Activated naive CD4-positive, alpha-beta T cell treated with anti-CD3 and anti-CD28 coated beads, Interleukin-2, amount 50 U/mL, for 24 hours (primary cell): ENCODE data around the gene DTHD1.

Experiments used
- H3K27ac Mint-ChIP-seq: one replicate; pipeline ENCODE4 v1.8.0; 2021; ENCODE audit warnings: mild to moderate bottlenecking, mixed read lengths
- H3K27me3 Mint-ChIP-seq: one replicate; pipeline ENCODE4 v1.8.0; 2021; ENCODE audit warnings: mixed read lengths
- H3K36me3 Mint-ChIP-seq: one replicate; pipeline ENCODE4 v1.8.0; 2021; ENCODE audit warnings: mixed read lengths
- H3K4me1 Mint-ChIP-seq: one replicate; pipeline ENCODE4 v1.8.0; 2021; ENCODE audit warnings: mixed read lengths
- H3K4me3 Mint-ChIP-seq: one replicate; pipeline ENCODE4 v1.8.0; 2021; ENCODE audit warnings: mild to moderate bottlenecking, mixed read lengths
- H3K9me3 Mint-ChIP-seq: one replicate; pipeline ENCODE4 v1.8.0; 2021; ENCODE audit warnings: mixed read lengths

DTHD1 gene

GRCh38 chr4:36256398-36256891 lies 25.0 kb upstream of the DTHD1 start:
- Mint-ChIP-seq H3K9me3 (no peaks in the 10 kb centered on the region), H3K27me3 (no peaks in the 10 kb centered on the region), H3K4me1 (peaks cover 50% of the 10 kb centered on the region), H3K36me3 (no peaks in the 10 kb centered on the region), H3K27ac (peak overlapping the region; percentile 66), H3K4me3 (peak overlapping the region; percentile 67)

GRCh38 chr4:36260731-36261130 lies 20.7 kb upstream of the DTHD1 start:
- no peak overlapping the region for H3K4me3 Mint-ChIP-seq
- H3K27me3 Mint-ChIP-seq: no peaks in the 10 kb centered on the region
- H3K36me3 Mint-ChIP-seq: no peaks in the 10 kb centered on the region
- H3K9me3 Mint-ChIP-seq: no peaks in the 10 kb centered on the region
- H3K4me1 Mint-ChIP-seq: peaks cover 15% of the 10 kb centered on the region
- H3K27ac Mint-ChIP-seq: no peak overlapping the region

- H3K27ac Mint-ChIP-seq: no peak overlapping the region
These were observed 17.1 kb upstream of the DTHD1 start for GRCh38 chr4:36264207-36264826.

GRCh38 chr4:36267486-36268268 lies 13.7 kb upstream of the DTHD1 start:
- no peaks in the 10 kb centered on the region for H3K36me3 Mint-ChIP-seq
- H3K27ac Mint-ChIP-seq: peak overlapping the region; percentile 24
- H3K4me1 Mint-ChIP-seq: peaks cover 33% of the 10 kb centered on the region
- no peaks in the 10 kb centered on the region for H3K9me3 Mint-ChIP-seq
- no peaks in the 10 kb centered on the region for H3K27me3 Mint-ChIP-seq
- no peak overlapping the region for H3K4me3 Mint-ChIP-seq

More at GRCh38 chr4:36264207-36264826, 17.1 kb upstream of the DTHD1 start:
- no peaks in the 10 kb centered on the region for H3K36me3 Mint-ChIP-seq
- H3K9me3 Mint-ChIP-seq: no peaks in the 10 kb centered on the region
- H3K4me1 Mint-ChIP-seq: peaks cover 28% of the 10 kb centered on the region
- no peak overlapping the region for H3K4me3 Mint-ChIP-seq
- H3K27me3 Mint-ChIP-seq: no peaks in the 10 kb centered on the region

GRCh38 chr4:36269101-36269500 lies 12.3 kb upstream of the DTHD1 start:
- no peak overlapping the region for H3K27ac Mint-ChIP-seq
- peaks cover 33% of the 10 kb centered on the region for H3K4me1 Mint-ChIP-seq
- no peaks in the 10 kb centered on the region for H3K36me3 Mint-ChIP-seq
- H3K27me3 Mint-ChIP-seq: no peaks in the 10 kb centered on the region
- no peaks in the 10 kb centered on the region for H3K9me3 Mint-ChIP-seq
- no peak overlapping the region for H3K4me3 Mint-ChIP-seq

- Mint-ChIP-seq H3K4me3 (no peak overlapping the region), H3K27me3 (no peaks in the 10 kb centered on the region), H3K36me3 (no peaks in the 10 kb centered on the region), H3K4me1 (peaks cover 33% of the 10 kb centered on the region), H3K9me3 (no peaks in the 10 kb centered on the region), H3K27ac (no peak overlapping the region)
These were observed 11.8 kb upstream of the DTHD1 start for GRCh38 chr4:36269533-36270173.

GRCh38 chr4:36273276-36273675 lies 8.1 kb upstream of the DTHD1 start:
- no peak overlapping the region for H3K27ac Mint-ChIP-seq
- no peaks in the 10 kb centered on the region for H3K9me3 Mint-ChIP-seq
- H3K4me3 Mint-ChIP-seq: no peak overlapping the region
- H3K36me3 Mint-ChIP-seq: no peaks in the 10 kb centered on the region
- peaks cover 15% of the 10 kb centered on the region for H3K4me1 Mint-ChIP-seq
- no peaks in the 10 kb centered on the region for H3K27me3 Mint-ChIP-seq

- Mint-ChIP-seq H3K4me3 (no peak overlapping the region), H3K36me3 (no peaks in the 10 kb centered on the region), H3K4me1 (peaks cover 13% of the 10 kb centered on the region), H3K27me3 (no peaks in the 10 kb centered on the region), H3K9me3 (no peaks in the 10 kb centered on the region), H3K27ac (no peak overlapping the region)
These were observed 7.3 kb upstream of the DTHD1 start for GRCh38 chr4:36274158-36274557.

GRCh38 chr4:36277533-36277932 lies 3.9 kb upstream of the DTHD1 start:
- H3K9me3 Mint-ChIP-seq: no peaks in the 10 kb centered on the region
- H3K4me1 Mint-ChIP-seq: peaks cover 19% of the 10 kb centered on the region
- H3K36me3 Mint-ChIP-seq: no peaks in the 10 kb centered on the region
- no peak overlapping the region for H3K27ac Mint-ChIP-seq
- no peak overlapping the region for H3K4me3 Mint-ChIP-seq
- H3K27me3 Mint-ChIP-seq: no peaks in the 10 kb centered on the region

- Mint-ChIP-seq H3K36me3 (no peaks in the 10 kb centered on the region), H3K4me3 (no peak overlapping the region), H3K4me1 (peaks cover 22% of the 10 kb centered on the region), H3K27me3 (no peaks in the 10 kb centered on the region), H3K9me3 (no peaks in the 10 kb centered on the region), H3K27ac (peak overlapping the region; percentile 5)
These were observed 2.6 kb upstream of the DTHD1 start for GRCh38 chr4:36278789-36279188.

GRCh38 chr4:36280555-36280954 lies 861 bp upstream of the DTHD1 start:
- Mint-ChIP-seq H3K27ac (no peak overlapping the region), H3K4me3 (no peak overlapping the region), H3K9me3 (peaks cover 5% of the 10 kb centered on the region), H3K27me3 (no peaks in the 10 kb centered on the region), H3K36me3 (no peaks in the 10 kb centered on the region), H3K4me1 (peaks cover 34% of the 10 kb centered on the region)

- Mint-ChIP-seq H3K27me3 (no peaks in the 10 kb centered on the region), H3K36me3 (no peaks in the 10 kb centered on the region), H3K9me3 (peaks cover 5% of the 10 kb centered on the region), H3K4me3 (peak overlapping the region; percentile 53), H3K27ac (peak overlapping the region; percentile 3), H3K4me1 (peaks cover 52% of the 10 kb centered on the region)
These were observed 1.2 kb downstream of the DTHD1 start for GRCh38 chr4:36282503-36283030.

GRCh38 chr4:36283912-36284465 lies 2.6 kb downstream of the DTHD1 start:
- H3K4me3 Mint-ChIP-seq: peak overlapping the region; percentile 61
- H3K27ac Mint-ChIP-seq: peak overlapping the region; percentile 30

GRCh38 chr4:36285784-36286480 lies 4.5 kb downstream of the DTHD1 start:
- H3K36me3 Mint-ChIP-seq: peaks cover 3% of the 10 kb centered on the region
- H3K27me3 Mint-ChIP-seq: no peaks in the 10 kb centered on the region
- peak overlapping the region; percentile 66 for H3K4me3 Mint-ChIP-seq
- H3K4me1 Mint-ChIP-seq: peaks cover 42% of the 10 kb centered on the region
- peak overlapping the region; percentile 93 for H3K27ac Mint-ChIP-seq
- peaks cover 5% of the 10 kb centered on the region for H3K9me3 Mint-ChIP-seq

More at GRCh38 chr4:36283912-36284465, 2.6 kb downstream of the DTHD1 start:
- H3K4me1 Mint-ChIP-seq: peaks cover 47% of the 10 kb centered on the region
- peaks cover 3% of the 10 kb centered on the region for H3K36me3 Mint-ChIP-seq
- no peaks in the 10 kb centered on the region for H3K27me3 Mint-ChIP-seq
- peaks cover 5% of the 10 kb centered on the region for H3K9me3 Mint-ChIP-seq

- H3K36me3 Mint-ChIP-seq: peaks cover 3% of the 10 kb centered on the region
- peak overlapping the region; percentile 93 for H3K27ac Mint-ChIP-seq
- H3K9me3 Mint-ChIP-seq: peaks cover 5% of the 10 kb centered on the region
- peaks cover 38% of the 10 kb centered on the region for H3K4me1 Mint-ChIP-seq
- H3K4me3 Mint-ChIP-seq: peak overlapping the region; percentile 66
- H3K27me3 Mint-ChIP-seq: no peaks in the 10 kb centered on the region
These were observed 5.1 kb downstream of the DTHD1 start for GRCh38 chr4:36286481-36286871.
